Measurements from ENCODE around the gene TECRL. TPM values are rescaled to one million over a fixed set of nuclear protein-coding genes. Genes with fewer than 3 reads are reported as not detected.

The TECRL gene
- total RNA-seq, 1 donor from 2014 or later: not detected

DNA sequence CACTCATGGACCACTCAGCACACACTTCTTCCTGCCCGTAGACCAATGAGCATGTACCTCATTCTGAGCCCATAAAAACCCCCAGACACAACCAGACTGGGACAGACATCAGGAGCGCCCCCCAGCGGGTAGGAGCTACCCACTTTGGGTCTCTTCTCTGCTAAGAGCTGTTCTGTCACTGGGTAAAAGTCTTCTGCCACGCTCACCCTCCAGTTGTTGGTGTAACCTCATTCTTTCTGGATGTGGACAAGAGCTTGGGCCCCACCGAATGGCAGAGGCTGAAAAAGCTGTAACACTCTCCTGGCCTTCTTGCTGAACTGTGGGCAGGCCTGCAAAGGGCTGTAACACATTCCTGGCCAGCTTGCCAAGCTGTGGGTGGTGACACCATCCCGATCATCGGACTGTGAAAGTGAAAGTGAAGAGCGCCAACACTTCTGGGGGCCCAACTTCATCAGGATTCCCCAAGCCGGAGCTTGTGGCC is 137.6 kb downstream of the TECRL start:
- no peak overlapping the region for H3K4me3 Mint-ChIP-seq (ENCODE audit: low read depth)
- DNase-seq (ENCODE audit: low spot score): no peak
- H3K36me3 Mint-ChIP-seq (ENCODE audit: low read depth): no peaks in the 10 kb centered on the region
- H3K27ac Mint-ChIP-seq: no peak overlapping the region
- no peaks in the 10 kb centered on the region for H3K27me3 Mint-ChIP-seq (ENCODE audit: low read depth)
- no peaks in the 10 kb centered on the region for H3K4me1 Mint-ChIP-seq (ENCODE audit: low read depth)
- intact Hi-C loops (cut with micrococcal nuclease): no loop called here
- peaks cover 19% of the 10 kb centered on the region for H3K9me3 Mint-ChIP-seq

DNA sequence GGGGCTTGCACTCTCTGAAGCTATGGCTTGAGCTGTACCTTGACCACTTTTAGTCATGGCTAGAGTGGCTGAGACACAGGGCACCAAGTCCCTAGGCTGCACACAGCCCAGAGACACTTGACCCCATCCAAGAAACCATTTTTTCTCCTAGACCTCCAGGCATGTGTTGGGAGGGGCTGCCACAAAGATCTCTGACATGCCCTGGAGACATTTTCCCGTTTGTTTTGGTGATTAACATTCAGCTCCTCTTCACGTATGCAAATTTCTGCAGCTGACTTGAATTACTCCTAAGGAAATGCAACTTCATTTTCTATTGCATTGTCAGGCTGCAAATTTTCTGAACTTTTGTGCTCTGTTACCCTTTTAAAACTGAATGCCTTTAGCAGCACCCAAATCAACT is 142.6 kb downstream of the TECRL start:
- no peak overlapping the region for H3K4me3 Mint-ChIP-seq (ENCODE audit: low read depth)
- DNase-seq (ENCODE audit: low spot score): no peak
- H3K4me1 Mint-ChIP-seq (ENCODE audit: low read depth): no peaks in the 10 kb centered on the region
- H3K27ac Mint-ChIP-seq: no peak overlapping the region
- H3K36me3 Mint-ChIP-seq (ENCODE audit: low read depth): no peaks in the 10 kb centered on the region
- intact Hi-C loops (cut with micrococcal nuclease): no loop called here
- peaks cover 25% of the 10 kb centered on the region for H3K9me3 Mint-ChIP-seq
- H3K27me3 Mint-ChIP-seq (ENCODE audit: low read depth): no peaks in the 10 kb centered on the region

DNA sequence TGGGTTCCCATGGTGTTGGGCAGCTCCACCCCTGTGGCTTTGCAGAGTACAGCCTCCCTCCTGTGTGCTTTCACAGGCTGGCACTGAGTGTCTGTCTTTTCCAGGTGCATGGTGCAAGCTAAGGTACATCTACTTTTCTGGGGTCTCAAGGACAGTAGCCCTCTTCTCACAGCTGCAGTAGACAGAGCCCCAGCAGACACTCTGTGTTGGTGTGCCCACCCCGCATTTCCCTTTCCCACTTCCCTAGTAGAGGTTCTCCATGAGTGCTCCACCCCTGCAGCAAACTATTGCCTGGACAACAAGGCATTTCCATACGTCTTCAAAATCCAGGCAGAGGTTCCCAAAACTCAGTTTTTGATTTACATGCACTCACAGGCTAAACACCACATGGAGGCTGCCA is 143.0 kb downstream of the TECRL start:
- no peak overlapping the region for H3K27ac Mint-ChIP-seq
- intact Hi-C loops (cut with micrococcal nuclease): no loop called here
- no peaks in the 10 kb centered on the region for H3K4me1 Mint-ChIP-seq (ENCODE audit: low read depth)
- no peaks in the 10 kb centered on the region for H3K27me3 Mint-ChIP-seq (ENCODE audit: low read depth)
- no peaks in the 10 kb centered on the region for H3K36me3 Mint-ChIP-seq (ENCODE audit: low read depth)
- peaks cover 24% of the 10 kb centered on the region for H3K9me3 Mint-ChIP-seq
- DNase-seq (ENCODE audit: low spot score): no peak
- H3K4me3 Mint-ChIP-seq (ENCODE audit: low read depth): no peak overlapping the region

DNA sequence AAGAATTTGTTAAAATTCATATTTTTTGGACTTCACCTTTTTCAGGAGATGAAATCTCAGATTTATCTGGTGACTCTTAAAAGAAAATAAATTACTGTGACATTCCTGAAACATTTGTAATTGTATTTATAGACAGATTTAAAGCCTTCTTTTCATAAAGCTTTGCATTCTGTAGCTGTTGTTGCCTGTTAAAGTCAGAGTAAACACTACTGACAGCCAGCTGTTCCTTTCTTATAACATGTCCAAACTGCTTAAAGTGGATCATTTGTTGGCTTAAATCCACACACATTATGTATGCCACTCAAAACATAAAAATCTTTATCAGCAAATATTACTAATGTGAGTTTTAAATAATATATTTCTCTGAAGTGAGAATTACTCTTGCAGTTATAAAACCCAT is 157.5 kb downstream of the TECRL start:
- no peaks in the 10 kb centered on the region for H3K27me3 Mint-ChIP-seq (ENCODE audit: low read depth)

DNA sequence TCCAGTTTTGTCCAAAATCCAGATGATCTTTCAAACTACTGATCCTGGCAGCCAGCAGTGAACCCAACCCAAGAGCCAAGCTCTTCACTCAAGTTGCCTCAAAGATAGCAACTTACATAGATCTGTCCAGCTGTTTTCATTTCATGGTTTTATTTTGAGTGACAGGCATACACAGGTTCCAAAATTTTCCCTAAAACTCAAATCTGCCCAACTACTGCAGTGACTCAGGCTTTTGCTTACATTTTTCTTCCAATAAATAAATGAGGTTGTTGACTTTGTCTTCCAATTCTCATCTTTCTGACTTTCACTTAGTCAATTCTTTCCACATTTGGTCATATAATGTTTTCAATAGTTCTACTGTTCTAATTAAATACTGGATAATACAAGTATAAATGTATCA is 158.8 kb downstream of the TECRL start:
- no peak for DNase-seq (ENCODE audit: low spot score)
- Mint-ChIP-seq H3K9me3 (peaks cover 27% of the 10 kb centered on the region), H3K4me3 (ENCODE audit: low read depth) (no peak overlapping the region), H3K4me1 (ENCODE audit: low read depth) (no peaks in the 10 kb centered on the region), H3K27ac (no peak overlapping the region), H3K36me3 (ENCODE audit: low read depth) (no peaks in the 10 kb centered on the region), H3K27me3 (ENCODE audit: low read depth) (no peaks in the 10 kb centered on the region)
- intact Hi-C loops (cut with micrococcal nuclease): no loop called here

More for the DNA sequence above, 157.5 kb downstream of the TECRL start:
- no peak for DNase-seq (ENCODE audit: low spot score)
- Mint-ChIP-seq H3K4me1 (ENCODE audit: low read depth) (no peaks in the 10 kb centered on the region), H3K9me3 (peaks cover 23% of the 10 kb centered on the region), H3K27ac (no peak overlapping the region), H3K4me3 (ENCODE audit: low read depth) (no peak overlapping the region), H3K36me3 (ENCODE audit: low read depth) (no peaks in the 10 kb centered on the region)
- intact Hi-C loops (cut with micrococcal nuclease): no loop called here

DNA sequence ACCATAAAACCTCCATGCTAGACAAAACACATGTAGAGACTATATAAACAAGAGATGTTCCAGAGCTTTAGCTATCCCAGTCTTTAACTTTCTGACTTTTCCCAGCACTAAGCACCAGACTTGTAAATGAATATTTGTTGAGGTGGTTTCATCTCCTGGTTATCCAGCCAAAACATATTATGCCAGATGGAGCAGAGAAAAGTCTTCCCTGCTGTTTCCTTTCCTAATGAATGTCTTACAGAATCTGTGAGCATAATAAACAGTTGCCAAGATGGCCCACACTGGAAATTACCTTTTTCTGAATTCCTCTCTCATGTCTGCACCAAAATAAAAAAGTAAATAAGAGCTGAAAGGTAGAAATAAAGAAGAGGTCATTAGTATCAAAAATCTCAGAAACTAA is 159.2 kb downstream of the TECRL start:
- Mint-ChIP-seq H3K4me3 (ENCODE audit: low read depth) (no peak overlapping the region), H3K9me3 (peaks cover 29% of the 10 kb centered on the region), H3K27ac (no peak overlapping the region), H3K4me1 (ENCODE audit: low read depth) (no peaks in the 10 kb centered on the region), H3K36me3 (ENCODE audit: low read depth) (no peaks in the 10 kb centered on the region), H3K27me3 (ENCODE audit: low read depth) (no peaks in the 10 kb centered on the region)
- no peak for DNase-seq (ENCODE audit: low spot score)
- intact Hi-C loops (cut with micrococcal nuclease): no loop called here

DNA sequence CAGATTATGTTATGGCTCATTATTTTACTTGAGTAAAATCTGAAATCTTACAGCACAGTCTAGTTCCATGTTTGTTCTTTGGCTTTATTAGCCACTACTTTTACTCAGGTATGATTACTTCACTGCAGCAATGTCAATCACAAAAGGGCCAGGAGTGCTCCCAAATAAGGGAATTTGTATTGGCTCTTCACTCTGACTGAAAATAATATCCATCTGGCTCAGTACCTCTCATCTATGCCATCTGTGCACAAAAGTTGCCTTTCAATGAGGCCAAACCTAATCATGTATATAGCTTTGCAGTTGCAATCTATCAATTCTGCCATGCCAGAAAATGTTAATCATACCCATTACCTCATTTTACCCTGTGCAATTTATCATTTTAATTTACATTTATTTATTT is 161.1 kb downstream of the TECRL start:
- no peaks in the 10 kb centered on the region for H3K27me3 Mint-ChIP-seq (ENCODE audit: low read depth)

DNA sequence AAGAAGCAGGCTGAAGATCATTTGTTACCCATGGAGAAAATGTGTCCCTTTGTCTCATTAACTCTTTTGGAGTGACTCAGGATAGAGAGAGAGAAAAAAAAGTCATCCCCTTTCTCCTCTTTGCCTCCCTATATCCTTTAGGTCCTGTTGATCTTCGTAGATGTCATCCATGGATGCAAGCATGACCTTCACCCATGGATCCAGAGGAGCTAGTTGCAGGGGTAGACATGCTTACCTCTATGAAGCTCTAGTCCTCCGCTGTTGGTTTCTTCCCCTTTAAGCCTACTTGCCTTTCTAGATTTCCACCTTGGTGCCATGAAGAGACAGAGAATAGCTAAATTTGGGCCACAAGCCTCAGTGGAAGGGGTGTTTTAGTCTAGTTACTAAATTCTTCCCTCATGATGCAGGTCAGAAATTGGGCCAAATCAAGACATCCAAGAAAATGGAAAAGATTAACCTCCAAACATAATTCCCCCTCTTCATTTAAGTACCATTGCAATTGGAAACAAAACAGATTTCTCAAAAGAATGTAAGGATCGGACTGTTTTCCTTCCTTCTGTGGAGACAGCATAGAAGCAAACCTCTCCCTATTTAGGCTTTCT is 178.4 kb downstream of the TECRL start:
- DNase-seq (ENCODE audit: low spot score): no peak
- Mint-ChIP-seq H3K27me3 (ENCODE audit: low read depth) (no peaks in the 10 kb centered on the region), H3K27ac (no peak overlapping the region), H3K4me3 (ENCODE audit: low read depth) (no peak overlapping the region), H3K4me1 (ENCODE audit: low read depth) (no peaks in the 10 kb centered on the region), H3K9me3 (peaks cover 41% of the 10 kb centered on the region), H3K36me3 (ENCODE audit: low read depth) (no peaks in the 10 kb centered on the region)
- intact Hi-C loops (cut with micrococcal nuclease): no loop called here

More for the DNA sequence above, 161.1 kb downstream of the TECRL start:
- Mint-ChIP-seq H3K27ac (no peak overlapping the region), H3K4me3 (ENCODE audit: low read depth) (no peak overlapping the region), H3K4me1 (ENCODE audit: low read depth) (no peaks in the 10 kb centered on the region), H3K36me3 (ENCODE audit: low read depth) (no peaks in the 10 kb centered on the region), H3K9me3 (peaks cover 37% of the 10 kb centered on the region)
- intact Hi-C loops (cut with micrococcal nuclease): no loop called here
- DNase-seq (ENCODE audit: low spot score): no peak

Data from activated T-helper 2 cell treated with anti-CD3 and anti-CD28 coated beads, Interferon-gamma antibody, Interleukin-2, Interleukin-4, amounts not matched to agents 10 μg/mL and 5 μg/mL and 100 μg/mL, durations not matched to agents 14 hours and 24 hours and 36 hours (primary cell).